ENCODE results near the gene VCAN.

- TF ChIP-seq CTCF (IDR thresholded peaks at IDR 0.05) = no peak
- TF ChIP-seq POLR2A (IDR thresholded peaks at IDR 0.05) = no peak
- TF ChIP-seq EP300 (IDR thresholded peaks at IDR 0.05) = no peak
- TF ChIP-seq POLR2AphosphoS5 (IDR thresholded peaks at IDR 0.05) = no peak
Observed at GRCh38 chr5:83554133-83554532, 82.6 kb downstream of the VCAN start.

Data from stomach (tissue), 4 donors.